ENCODE data around the gene TCF7L2.

The TCF7L2 gene

GRCh38 chr10:113084031-113084430 lies 134.0 kb downstream of the TCF7L2 start:
- no peak for TF ChIP-seq ARNTL (CRISPR knock-in tag; IDR thresholded peaks at IDR 0.05; ENCODE audit: borderline replicate concordance, low read depth)
- ATAC-seq: no peak

GRCh38 chr10:113085776-113086175 lies 135.7 kb downstream of the TCF7L2 start:
- TF ChIP-seq ZC3H10 (CRISPR knock-in tag; IDR thresholded peaks at IDR 0.05) (no peak), BACH2 (CRISPR knock-in tag; IDR thresholded peaks at IDR 0.05; ENCODE audit: borderline replicate concordance) (no peak), GLIS3 (CRISPR knock-in tag; IDR thresholded peaks at IDR 0.05) (no peak), PPARA (CRISPR knock-in tag; IDR thresholded peaks at IDR 0.05; ENCODE audit: borderline replicate concordance) (no peak), CREB5 (CRISPR knock-in tag; IDR thresholded peaks at IDR 0.05; ENCODE audit: low read depth) (no peak), TCF4 (CRISPR knock-in tag; IDR thresholded peaks at IDR 0.05; ENCODE audit: borderline replicate concordance) (no peak), RARB (CRISPR knock-in tag; IDR thresholded peaks at IDR 0.05) (no peak)
- ATAC-seq: no peak

- no peak for ATAC-seq
- TF ChIP-seq PPARA (CRISPR knock-in tag; IDR thresholded peaks at IDR 0.05; ENCODE audit: borderline replicate concordance) (no peak), TOX (CRISPR knock-in tag; IDR thresholded peaks at IDR 0.05; ENCODE audit: borderline replicate concordance) (no peak), ZNF8 (CRISPR knock-in tag; IDR thresholded peaks at IDR 0.05) (no peak), ZNF70 (CRISPR knock-in tag; IDR thresholded peaks at IDR 0.05) (no peak), TSHZ2 (CRISPR knock-in tag; IDR thresholded peaks at IDR 0.05) (no peak), ESRRG (CRISPR knock-in tag; IDR thresholded peaks at IDR 0.05) (no peak), ARNTL (CRISPR knock-in tag; IDR thresholded peaks at IDR 0.05; ENCODE audit: borderline replicate concordance, low read depth) (no peak), ZFP30 (CRISPR knock-in tag; IDR thresholded peaks at IDR 0.05) (no peak), CSDC2 (CRISPR knock-in tag; IDR thresholded peaks at IDR 0.05) (no peak), ISL1 (CRISPR knock-in tag; IDR thresholded peaks at IDR 0.05) (no peak), BACH2 (CRISPR knock-in tag; IDR thresholded peaks at IDR 0.05; ENCODE audit: borderline replicate concordance) (no peak), ZFP3 (CRISPR knock-in tag; IDR thresholded peaks at IDR 0.05) (no peak), POU6F1 (CRISPR knock-in tag; IDR thresholded peaks at IDR 0.05; ENCODE audit: borderline replicate concordance, low read depth) (no peak)
- TF ChIP-seq, protein P1, sequence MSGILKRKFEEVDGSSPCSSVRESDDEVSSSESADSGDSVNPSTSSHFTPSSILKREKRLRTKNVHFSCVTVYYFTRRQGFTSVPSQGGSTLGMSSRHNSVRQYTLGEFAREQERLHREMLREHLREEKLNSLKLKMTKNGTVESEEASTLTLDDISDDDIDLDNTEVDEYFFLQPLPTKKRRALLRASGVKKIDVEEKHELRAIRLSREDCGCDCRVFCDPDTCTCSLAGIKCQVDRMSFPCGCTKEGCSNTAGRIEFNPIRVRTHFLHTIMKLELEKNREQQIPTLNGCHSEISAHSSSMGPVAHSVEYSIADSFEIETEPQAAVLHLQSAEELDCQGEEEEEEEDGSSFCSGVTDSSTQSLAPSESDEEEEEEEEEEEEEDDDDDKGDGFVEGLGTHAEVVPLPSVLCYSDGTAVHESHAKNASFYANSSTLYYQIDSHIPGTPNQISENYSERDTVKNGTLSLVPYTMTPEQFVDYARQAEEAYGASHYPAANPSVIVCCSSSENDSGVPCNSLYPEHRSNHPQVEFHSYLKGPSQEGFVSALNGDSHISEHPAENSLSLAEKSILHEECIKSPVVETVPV (CRISPR knock-in tag; IDR thresholded peaks at IDR 0.05): no peak
- TF ChIP-seq, protein P2, sequence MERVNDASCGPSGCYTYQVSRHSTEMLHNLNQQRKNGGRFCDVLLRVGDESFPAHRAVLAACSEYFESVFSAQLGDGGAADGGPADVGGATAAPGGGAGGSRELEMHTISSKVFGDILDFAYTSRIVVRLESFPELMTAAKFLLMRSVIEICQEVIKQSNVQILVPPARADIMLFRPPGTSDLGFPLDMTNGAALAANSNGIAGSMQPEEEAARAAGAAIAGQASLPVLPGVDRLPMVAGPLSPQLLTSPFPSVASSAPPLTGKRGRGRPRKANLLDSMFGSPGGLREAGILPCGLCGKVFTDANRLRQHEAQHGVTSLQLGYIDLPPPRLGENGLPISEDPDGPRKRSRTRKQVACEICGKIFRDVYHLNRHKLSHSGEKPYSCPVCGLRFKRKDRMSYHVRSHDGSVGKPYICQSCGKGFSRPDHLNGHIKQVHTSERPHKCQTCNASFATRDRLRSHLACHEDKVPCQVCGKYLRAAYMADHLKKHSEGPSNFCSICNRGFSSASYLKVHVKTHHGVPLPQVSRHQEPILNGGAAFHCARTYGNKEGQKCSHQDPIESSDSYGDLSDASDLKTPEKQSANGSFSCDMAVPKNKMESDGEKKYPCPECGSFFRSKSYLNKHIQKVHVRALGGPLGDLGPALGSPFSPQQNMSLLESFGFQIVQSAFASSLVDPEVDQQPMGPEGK (CRISPR knock-in tag; IDR thresholded peaks at IDR 0.05; ENCODE audit: borderline replicate concordance): no peak
These were observed 136.2 kb downstream of the TCF7L2 start for GRCh38 chr10:113086282-113086681.

Measured in SK-N-SH treated with all-trans-retinoic acid at 6 μM for 48 hours (cell line).